8988T (cell line): ENCODE data around the gene HCLS1.
"Not testable (repeated sequence)": the region's sequence is repeated elsewhere in the genome, so short reads cannot be mapped to it uniquely, and the experiment has no call there.

Experiments used
- DNase-seq: peaks from one replicate; pipeline ENCODE4 v3.0.0; 2011

The HCLS1 gene, protein sequence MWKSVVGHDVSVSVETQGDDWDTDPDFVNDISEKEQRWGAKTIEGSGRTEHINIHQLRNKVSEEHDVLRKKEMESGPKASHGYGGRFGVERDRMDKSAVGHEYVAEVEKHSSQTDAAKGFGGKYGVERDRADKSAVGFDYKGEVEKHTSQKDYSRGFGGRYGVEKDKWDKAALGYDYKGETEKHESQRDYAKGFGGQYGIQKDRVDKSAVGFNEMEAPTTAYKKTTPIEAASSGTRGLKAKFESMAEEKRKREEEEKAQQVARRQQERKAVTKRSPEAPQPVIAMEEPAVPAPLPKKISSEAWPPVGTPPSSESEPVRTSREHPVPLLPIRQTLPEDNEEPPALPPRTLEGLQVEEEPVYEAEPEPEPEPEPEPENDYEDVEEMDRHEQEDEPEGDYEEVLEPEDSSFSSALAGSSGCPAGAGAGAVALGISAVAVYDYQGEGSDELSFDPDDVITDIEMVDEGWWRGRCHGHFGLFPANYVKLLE

DNA sequence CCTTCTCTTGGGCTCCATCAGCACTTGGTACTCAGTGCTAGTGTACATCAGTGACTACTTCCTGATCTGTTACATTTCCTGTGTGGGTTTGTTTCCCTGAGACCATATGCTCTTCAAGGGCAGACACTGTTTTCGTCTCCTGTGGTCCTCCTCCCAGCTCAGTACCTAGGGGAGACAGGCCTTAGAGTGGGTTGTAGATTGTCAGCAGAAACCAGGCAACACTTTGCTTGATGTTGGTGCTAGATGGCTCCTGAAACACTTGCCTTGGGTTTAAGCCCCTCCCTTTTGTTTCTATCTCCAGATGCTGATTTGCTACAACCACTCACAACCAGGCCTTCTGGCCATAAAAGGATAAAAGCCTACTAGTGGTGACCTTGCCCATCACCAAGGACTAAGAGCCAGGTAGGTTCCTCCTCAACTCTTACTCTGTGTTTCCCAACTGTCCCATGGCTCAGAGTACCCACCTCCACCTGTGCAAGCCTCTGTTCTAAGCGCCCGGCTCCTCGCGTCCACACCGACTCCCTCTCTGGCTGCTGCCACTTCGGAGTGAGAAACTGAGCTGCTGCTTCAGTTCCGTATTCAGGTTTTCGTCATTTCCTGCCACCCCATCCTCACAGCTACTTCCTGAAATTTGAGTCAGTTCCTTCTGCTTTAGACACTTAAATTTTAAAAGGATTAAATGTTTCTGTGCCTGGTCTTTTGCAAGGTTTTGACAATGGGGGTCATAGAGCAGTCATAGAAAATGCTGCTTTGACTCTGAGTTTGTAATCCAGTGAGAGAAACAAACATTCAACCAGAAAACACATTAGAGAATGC is at the start of gene HCLS1:
HCLS1 (minus strand) TSS at position 548 of the 816 bp plus-strand sequence. CDS start 2,556 bp downstream, outside the sequence.
- DNase-seq, result no peak

DNA sequence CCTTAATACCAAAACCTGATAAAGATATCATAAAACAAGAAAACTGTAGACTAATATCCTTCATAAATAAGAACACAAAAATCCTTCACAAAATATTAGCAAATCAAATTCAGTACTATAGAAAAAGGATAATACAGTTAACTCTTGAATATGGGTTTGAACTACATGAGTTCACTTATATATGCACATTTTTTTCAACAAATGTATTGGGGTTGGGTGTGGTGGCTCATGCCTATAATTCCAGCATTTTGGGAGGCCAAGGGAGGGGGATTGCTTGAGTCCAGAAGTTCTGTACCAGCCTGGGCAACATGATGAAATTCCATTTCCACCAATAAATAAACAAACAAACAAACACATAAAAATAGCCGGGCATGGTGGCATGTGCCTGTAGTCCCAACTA is 49.6 kb upstream of the HCLS1 start:
- DNase-seq, result no peak

DNA sequence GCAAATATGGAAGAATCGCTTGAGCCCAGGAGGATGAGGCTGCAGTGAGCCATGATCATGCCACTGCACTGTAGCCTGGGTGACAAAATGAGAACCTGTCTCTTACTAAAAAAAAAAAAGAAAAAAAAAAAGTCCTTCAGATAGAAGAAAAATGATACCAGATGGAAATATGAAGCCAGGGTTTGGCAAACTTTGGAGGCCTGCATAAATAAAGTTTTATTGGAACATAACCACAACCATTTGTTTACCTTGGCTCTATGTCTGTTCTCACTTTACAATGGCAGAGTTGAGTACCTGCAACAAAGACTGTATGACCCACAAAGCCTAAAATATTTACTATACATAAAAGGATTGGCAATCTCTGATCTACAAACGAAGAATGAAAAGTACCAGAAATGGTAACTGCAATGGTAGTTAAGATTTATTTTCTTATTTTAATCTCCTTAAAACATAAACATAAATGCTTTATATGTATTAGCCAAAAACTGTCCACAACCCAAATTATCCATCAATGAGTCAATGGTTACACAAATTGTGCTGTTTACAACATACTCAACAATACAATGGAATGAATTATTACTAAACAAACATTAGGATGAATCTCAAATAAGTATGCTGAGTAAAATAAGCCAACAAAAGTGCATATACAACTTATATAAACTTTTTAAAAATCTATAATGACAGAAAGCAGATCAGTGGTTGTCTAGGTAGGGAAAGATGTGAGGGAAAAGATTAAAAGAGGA is 47.0 kb upstream of the HCLS1 start:
- no peak for DNase-seq

DNA sequence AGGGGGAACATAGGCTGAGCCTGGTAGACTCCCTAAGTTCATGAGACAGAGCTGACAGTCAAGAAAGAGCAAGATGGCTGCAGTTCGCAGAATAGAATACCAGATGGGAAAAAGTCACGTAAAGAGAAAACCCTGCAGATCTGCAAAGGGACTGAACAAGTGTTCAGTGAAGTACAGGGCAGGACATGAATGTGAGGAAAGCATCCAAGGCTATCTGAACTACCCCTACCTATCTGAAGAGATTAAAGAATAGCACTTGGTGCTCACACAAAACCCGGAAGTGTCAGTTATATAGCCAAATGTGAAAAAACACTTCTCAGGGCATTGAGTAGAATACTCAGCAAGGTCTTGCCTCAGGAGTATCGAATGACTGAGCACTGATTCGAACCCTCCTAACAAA is 44.8 kb upstream of the HCLS1 start:
- no peak for DNase-seq

DNA sequence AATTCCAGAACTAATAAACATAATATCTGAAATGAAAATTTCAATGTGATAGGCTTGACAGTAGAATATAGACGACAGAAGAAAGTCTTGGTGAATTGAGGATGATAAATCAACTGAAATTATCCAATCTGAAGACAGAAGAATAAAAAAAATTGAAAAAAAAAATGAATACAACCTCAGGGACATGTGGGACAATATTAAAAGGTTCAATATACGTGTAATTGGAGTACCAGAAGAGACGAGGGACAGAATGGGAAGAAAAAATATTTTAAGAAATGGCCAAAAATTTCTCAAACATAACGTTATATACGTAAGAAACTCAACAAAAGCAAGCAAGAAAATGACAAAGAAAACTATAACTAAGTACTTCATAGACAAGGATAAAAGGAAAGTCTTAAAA is 43.3 kb upstream of the HCLS1 start:
- no peak for DNase-seq

DNA sequence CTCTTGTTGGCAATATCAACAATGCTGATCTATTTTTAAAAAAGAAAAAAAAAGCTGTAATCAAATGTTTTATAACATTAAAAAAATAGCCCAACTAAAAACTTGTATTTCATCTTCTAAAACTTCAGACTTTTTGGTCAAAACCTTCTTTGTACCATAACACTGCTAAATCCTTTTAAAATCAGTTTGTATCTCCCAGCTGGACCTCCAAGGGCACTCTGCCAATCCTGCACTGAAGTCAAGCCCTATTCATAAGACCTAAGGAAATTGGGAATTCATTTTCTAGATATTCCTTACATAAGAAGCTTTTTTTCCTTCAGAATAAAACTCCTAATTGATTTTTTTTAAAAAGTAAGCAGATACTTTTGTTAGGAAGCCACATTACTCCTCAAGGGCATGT is 38.2 kb upstream of the HCLS1 start:
- no peak for DNase-seq

DNA sequence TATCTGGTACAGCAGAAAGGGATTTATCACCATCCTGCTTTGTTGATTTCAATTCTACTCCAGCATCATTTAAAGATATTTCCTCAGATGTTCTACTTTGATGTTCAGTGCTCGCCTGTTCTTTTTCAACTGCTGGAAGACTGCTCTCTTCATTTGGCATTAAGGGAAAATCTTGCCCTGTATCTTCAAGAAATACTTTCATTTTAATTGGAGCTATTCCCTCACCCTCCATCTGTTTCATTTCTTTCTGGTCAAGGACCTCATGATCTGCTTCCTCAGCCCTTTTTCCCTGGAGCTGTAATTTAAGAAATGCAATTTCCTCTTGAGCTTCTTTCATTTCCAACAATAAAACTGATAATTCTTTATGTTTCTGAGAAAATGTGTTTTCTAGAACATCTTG is 37.8 kb upstream of the HCLS1 start:
- no peak for DNase-seq

DNA sequence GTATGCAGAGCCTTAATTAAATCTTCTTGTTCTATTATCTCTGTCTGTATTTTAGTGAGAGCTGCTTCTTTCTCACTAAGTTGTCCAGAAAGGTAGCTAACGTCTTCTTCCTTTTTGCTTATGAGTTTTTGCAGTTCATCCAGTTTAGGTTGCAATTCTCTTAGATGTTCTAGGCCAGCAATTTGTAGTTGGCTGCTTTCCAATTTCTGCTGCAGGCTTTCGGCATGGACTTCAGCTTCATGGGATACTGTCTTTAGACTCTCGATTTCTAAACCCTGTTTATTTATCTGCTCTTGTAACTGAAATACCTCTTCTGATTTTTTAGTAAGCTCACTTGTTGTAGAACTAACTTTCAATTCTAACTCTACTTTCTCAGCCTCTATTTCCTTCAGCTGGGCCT is 35.5 kb upstream of the HCLS1 start:
- no peak for DNase-seq

DNA sequence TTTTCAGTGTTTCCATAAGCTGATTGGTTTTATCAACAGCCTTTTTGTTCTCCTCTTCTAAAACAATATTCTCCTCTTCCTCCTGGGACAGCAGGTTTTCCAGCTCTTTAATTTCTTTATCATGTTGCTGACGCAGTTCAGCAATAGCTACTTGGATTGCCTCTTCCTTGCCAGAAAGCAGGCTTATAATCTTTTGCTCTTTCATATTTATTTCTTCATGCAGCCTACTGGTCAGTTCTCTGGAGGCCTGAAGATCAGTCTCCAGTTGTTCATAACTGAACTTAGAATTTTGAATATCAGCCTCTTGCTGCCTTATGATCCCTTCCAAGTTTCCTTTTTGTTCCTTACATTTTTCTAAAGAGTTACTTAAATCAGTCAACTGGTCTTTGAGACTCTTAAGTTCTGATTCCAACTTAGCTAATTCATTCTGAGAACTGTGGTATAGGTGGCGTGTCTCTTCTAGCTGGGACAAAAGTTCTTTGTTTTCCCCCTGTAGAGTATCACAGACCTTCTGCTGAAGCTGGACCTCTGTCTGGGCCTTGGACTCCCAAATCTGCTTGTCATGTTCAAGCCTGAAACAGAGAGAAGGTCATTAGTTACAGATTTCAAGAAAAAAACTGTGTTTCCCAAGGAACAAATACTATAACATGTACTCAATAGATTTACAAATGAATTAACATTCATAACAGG is 31.5 kb upstream of the HCLS1 start:
- no peak for DNase-seq

DNA sequence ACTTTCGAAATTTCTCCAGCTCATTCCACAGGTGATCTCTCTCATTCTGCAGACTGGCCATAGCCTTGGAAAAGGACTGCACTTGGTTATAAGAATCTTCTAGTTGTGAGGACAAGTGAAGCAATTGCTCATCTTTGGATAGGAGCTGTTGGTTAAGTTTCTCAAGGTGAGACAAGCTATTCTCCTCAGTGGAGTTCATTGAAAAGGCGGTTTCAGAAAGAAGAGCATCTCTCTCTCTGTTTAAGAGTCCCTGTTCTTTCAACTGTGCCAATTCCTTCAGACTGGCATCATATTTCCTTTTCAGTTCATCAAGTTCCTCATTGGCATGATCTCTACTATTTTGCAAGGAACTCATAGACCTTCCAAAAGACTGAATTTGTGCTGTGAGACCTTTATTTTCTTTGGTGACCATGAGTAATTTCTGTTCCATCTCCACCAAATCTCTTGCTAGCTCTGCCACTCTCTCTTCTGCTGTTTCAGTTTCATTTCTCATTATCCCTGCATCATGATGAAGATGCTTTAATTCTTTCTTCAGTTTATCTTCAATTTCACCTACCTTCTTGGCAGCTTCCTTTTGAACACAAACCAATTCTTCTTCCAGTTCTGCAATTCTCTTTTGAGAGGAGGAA is 30.2 kb upstream of the HCLS1 start:
- DNase-seq, result no peak

DNA sequence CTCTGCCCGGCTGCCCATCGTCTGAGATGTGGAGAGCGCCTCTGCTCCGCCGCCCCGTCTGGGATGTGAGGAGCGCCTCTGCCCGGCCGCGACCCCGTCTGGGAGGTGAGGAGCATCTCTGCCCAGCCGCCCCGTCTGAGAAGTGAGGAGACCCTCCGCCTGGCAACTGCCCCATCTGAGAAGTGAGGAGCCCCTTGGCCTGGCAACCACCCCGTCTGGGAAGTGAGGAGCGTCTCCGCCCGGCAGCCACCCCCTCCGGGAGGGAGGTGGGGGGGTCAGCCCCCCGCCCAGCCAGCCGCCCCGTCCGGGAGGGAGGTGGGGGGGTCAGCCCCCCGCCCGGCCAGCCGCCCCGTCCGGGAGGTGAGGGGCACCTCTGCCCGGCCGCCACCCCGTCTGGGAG is 28.0 kb upstream of the HCLS1 start:
- not testable (repeated sequence) for DNase-seq

DNA sequence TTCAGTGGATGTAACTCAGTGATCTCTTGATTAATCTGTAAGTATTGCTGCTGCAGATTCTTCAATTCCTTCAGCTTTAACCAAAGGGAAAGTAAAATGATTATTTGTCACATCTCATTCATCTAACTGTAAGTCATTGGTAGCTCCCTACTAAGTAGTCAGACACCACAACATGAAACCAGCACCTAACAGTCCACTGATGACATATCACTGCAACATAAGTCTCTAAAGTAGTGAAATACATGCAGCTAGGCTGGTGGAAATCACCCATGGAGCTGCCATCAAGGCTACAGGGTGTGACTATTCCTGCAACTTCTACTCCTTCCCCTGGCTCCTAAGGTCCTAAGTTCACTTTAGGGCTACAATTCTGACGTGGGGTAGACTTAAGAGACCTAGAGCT is 21.1 kb upstream of the HCLS1 start:
- no peak for DNase-seq

DNA sequence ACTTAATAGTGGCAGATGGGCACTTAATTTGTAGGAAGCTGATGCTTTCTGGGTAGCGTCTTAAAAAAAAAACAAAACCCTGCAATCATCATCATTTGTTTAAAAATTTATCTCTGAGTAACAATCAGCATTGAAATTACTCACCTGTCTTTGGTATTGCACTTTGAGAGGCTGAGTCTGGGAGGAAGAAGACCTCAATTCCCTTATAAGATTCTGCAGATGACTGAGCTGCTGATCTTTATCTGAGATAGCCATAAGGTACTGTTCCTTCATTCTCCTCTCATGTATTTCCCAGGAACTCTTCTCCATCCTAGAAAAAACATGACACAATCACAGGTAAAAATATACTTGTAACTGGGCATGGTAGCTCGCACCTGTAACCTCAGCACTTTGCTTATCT is 16.4 kb upstream of the HCLS1 start:
- no peak for DNase-seq

DNA sequence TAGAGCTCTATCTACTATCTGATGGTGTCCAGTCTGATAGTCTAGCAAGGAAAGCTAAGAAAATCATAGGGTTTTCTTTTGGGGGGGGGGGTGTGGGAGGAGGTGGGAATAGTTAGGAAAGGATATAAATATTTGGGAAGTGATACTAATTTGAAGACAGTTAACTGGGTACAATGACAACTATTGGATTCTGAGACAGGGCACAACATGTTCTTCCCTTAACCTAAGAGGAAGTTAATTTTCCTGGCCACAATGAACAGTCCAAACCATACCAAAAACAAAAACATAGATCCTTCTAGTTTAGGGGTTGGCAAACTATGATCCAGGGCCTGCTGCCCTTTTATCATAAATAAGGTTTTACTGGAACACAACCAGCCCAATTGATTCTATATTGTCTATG is 10.0 kb upstream of the HCLS1 start:
- DNase-seq, result no peak

DNA sequence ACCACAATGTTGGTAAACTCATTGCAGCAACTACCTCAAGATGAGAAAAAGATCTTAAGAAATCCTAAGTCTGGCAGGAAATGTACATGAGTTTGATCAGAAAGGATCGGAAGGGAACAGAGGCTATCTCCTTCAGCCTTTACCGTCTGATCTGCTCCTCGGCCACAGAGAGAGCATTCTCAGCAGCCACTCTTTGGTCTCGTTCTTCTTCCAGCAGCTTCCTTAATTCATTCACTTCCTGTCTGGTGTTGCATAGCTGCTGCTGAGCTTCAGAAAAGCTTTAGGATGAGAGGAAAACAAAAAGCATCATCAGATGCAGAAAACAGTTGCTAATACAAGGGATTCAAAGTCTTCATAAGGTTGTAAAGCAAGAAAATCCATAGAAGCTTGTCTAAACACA is 6.6 kb upstream of the HCLS1 start:
- no peak for DNase-seq

DNA sequence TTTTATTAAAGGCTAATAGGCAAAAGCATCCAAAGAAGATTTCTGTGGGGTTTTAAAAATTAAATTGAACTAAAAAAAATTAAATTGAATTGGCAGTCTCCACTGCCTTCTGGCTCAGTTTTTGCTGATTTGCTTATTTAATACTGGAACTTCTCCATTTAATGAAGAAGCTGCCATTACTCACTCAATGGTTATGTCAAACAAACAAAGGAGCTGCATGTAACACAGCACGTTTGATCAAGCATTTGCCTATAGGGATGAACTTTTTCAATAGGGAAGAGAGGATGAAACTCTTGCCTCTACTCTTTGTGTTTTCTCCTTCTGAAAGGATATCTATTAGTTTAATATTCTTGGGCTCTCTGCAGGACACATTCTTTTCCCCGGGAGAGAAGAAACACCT is 4.8 kb upstream of the HCLS1 start:
- DNase-seq, result no peak

DNA sequence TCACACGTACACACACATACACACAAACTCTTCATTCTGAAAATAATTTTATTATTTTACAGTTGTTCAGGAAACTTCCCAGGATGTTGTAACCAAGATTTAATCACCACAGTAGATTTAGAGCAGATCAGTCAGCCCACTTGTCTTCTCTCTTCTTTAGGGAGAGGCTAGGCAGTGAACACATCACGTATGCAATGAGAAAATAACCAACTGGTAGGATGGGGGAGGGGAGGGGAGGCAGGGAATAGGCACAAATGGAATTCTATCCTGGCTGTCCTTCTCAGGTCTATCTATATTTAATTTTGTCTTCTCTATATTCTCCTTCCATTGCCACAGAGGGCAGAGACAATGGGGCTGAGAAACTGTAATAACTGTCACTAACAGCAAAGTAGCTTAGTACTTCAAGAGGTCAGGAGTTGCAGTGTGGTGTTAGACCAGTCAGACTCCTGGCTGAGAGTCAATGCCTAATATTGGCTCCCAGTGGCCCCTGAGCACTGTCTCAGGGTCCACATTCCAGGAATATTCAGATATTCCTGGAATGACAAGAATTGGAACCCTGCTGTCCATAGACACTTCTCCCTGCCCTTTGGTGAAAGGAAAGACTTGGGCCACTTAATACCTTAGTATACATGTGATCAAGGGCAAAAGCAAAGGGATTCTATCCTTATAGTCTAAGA is 2.6 kb upstream of the HCLS1 start:
- no peak for DNase-seq

DNA sequence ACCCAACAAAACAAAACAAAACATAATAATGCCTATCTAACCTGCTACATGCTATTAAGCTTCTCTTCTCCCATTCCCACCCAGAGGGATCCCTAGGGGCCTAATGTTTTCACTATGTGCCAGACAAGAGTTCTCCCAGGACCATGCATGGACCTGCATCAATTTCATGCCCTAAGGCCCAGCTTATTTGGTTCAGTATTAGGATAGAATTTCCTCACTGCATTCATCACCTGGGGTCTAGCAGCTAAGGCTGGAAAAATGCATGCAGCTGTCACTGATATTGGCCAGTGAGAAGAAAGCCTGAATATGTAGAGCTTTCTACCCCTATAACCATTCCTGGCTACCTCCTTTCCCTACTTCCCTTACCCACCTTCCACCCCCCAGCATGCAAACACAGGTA is 2.0 kb upstream of the HCLS1 start:
- DNase-seq, result no peak

DNA sequence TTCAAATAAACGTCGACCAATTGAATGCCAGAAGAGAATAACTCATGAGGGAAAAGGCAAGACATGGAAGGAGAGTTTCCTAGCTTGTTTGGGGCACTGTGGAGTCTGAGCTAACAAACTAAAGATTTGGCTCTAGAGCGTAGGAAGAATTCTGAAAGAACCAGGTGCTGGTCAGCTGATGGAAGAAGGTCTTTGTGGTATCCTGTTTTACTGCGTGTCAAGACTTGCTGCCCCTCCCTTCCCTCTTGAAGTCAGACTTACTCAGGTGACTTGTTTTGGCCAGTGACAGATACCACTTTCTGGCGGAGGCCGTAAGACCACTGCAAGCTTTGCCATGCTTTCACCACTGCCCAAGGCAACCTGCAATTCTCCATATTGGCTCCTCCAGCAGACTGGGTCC is 673 bp upstream of the HCLS1 start:
- DNase-seq, result no peak

DNA sequence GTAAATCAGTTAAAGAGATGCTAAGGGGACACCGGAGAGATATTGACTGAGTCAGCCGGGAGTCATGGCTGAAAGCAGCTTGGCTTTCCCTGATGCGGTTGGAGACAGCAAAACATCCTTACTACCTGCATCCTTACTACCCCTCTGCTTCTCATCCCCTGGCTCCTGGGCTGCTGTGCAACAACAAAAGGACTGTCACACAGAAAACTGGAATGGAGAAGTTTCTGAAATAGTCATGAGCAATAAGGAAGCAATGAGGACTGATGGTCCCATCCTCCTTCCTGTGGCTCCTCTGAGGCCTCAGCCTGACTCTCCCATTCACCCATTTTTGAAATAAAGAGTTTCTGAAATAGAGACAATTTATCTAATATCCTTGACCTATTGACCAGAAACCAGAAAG is 1.1 kb downstream of the HCLS1 start:
- no peak for DNase-seq

DNA sequence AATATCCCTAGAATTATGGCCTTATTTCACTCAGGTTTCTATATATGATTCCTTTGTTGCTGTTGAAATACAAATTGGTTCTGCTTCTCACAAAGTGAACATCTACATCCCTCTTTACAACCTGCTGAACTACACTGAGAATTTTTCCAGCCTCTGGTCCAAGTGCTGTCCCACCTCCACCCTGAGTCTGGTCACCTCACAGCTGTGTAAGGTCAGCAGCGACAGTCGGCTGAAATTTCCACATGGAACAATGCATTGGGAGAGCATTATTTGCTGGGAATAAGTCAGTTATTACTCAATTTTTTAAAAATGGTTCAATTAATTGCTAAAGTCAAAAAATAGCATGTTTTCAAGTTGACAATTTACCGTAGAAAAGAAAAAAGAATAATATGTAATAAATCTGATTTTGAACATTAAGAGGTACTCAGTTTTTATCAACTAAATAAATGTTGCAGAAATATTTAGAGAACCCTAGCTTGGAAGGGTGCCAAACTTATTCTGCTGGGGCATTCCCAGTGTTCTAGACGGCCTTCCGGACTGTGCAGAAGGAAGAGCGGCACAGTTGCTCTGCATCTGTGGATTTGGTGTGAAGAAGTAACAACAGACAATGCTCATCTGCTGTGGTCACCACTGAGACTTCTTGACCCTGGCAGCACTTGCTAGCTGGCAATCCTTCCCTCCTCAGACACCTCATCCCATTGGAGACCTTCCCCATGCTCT is 1.8 kb downstream of the HCLS1 start:
- no peak for DNase-seq
